Measurements from ENCODE around the gene AKR1D1. TPM values are rescaled to one million over a fixed set of nuclear protein-coding genes. Genes with fewer than 3 reads are reported as not detected.
"Not testable (repeated sequence)": the region's sequence is repeated elsewhere in the genome, so short reads cannot be mapped to it uniquely, and the experiment has no call there.

The AKR1D1 gene
- total RNA-seq, 2 donors from 2014 or later = not detected

DNA sequence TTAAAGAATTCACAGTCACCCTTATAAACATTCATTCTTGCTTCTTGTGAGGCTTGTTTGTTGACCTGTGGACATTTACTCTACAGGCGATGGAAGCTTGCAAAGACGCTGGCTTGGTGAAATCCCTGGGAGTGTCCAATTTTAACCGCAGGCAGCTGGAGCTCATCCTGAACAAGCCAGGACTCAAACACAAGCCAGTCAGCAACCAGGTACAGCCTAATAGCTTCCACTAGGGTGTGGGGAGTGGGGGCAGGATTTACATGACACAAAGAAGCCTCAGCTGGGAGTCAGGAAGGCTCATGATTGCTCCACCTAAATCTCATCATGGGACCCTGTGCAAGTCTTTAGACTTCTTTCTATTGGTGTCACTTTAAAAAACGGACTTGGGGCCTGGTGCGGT, 29.0 kb downstream of the AKR1D1 start:
- no peak for DNase-seq (ENCODE audit: low spot score)
- intact Hi-C loops (cut with DNase I) = no loop called here

GRCh38 chr7:138115047-138115446, 38.8 kb downstream of the AKR1D1 start:
- intact Hi-C loops (cut with DNase I) = no loop called here
- DNase-seq (ENCODE audit: low spot score) = no peak

GRCh38 chr7:138116141-138116540, 39.9 kb downstream of the AKR1D1 start:
- DNase-seq (ENCODE audit: low spot score) = no peak
- intact Hi-C loops (cut with DNase I) = no loop called here

- intact Hi-C loops (cut with DNase I) = no loop called here
- DNase-seq (ENCODE audit: low spot score) = no peak
Measured at GRCh38 chr7:138116892-138117291, 40.6 kb downstream of the AKR1D1 start.

GRCh38 chr7:138120140-138120827, 44.0 kb downstream of the AKR1D1 start:
- intact Hi-C loops (cut with DNase I) = no loop called here
- no peak for DNase-seq (ENCODE audit: low spot score)

DNA sequence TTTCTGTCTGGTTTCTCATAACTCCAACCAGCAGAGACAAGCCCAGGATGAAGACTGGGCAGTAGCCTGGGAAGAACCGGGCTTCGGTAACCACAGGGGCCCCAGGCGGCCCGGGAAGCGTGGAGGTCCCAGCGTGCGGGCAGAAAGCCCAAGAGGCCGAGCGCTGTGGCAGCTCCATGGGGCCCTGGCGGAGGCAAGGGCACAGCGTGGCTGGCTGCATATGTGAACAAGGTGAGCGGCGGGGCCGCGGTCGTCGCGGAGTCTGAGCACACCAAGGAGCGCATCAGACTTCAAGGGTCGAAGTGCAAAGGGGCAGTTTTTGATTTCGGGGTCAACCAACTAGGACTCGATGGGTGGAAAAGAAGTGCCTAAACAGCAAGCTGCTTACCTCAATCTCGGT, 45.9 kb downstream of the AKR1D1 start:
- no peak for DNase-seq (ENCODE audit: low spot score)
- intact Hi-C loops (cut with DNase I) = no loop called here

- intact Hi-C loops (cut with DNase I) = no loop called here
- no peak for DNase-seq (ENCODE audit: low spot score)
Measured at GRCh38 chr7:138125119-138125518, 48.9 kb downstream of the AKR1D1 start.

DNA sequence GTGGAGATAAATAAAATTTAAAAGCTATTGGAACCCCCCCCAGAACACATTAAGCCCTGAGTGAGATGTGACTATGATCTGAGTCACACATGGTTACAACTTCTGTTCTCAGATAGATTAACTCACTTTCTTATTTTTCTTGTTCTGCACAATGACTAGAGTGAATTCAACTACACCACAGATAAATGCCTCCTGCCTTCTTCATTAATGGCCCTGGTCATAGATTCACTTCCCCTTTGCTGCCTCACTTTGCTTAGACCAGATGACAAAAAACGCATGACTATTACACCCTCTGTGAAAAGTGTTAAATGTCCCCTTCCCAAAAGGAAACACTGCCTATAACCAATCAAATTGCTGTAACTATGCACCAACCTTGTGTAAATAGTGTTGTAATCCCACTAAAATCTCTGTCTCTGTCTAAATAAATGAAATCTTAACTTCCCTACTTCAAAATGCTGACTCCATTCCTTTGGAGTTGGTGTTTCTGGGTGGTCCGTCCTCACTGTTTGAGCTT, 49.4 kb downstream of the AKR1D1 start:
- intact Hi-C loops (cut with DNase I) = no loop called here
- DNase-seq (ENCODE audit: low spot score) = no peak

- DNase-seq (ENCODE audit: low spot score) = no peak
- intact Hi-C loops (cut with DNase I) = no loop called here
Measured at GRCh38 chr7:138126928-138127327, 50.7 kb downstream of the AKR1D1 start.

- DNase-seq (ENCODE audit: low spot score) = no peak
- intact Hi-C loops (cut with DNase I) = no loop called here
Measured at GRCh38 chr7:138127996-138128395, 51.7 kb downstream of the AKR1D1 start.

GRCh38 chr7:138129551-138130165, 53.4 kb downstream of the AKR1D1 start:
- intact Hi-C loops (cut with DNase I) = no loop called here
- no peak for DNase-seq (ENCODE audit: low spot score)

DNA sequence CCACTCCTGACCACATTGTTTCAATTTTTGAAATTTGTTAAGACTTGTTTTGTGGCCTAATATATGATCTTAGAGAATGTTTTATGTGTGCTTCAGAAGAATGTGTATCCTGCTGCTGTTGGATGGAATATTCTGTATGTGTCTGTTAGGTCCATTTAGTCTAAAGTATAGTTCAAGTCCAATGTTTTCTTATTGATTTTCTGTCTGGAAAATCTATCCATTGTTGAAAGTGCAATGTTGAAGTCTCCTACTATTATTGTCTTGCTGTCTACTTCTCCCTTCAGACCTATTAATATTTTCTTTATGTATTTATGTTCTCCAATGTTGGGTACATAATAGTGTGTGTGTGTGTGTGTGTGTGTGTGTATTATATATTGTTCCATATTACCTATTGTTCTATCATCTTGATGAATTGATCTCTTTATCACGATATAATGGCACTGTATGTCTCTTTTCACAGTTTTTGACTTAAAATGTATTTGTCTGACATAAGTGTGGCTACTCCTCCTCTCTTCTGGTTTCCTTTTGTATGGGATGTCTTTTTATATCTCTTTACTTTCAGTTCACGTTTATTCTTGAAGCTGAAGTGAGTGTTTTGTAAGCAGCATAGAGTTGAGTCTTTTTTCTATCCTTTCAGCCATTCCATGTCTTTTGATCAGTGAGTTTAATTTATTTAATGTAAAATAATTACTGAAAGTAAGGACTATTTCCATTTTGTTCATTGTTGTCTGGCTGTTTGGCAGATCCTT, 61.3 kb downstream of the AKR1D1 start:
- DNase-seq (ENCODE audit: low spot score) = no peak
- intact Hi-C loops (cut with DNase I) = no loop called here

GRCh38 chr7:138138244-138138643, 62.0 kb downstream of the AKR1D1 start:
- DNase-seq (ENCODE audit: low spot score) = no peak
- intact Hi-C loops (cut with DNase I) = no loop called here

GRCh38 chr7:138142583-138143201, 66.4 kb downstream of the AKR1D1 start:
- no peak for DNase-seq (ENCODE audit: low spot score)
- intact Hi-C loops (cut with DNase I) = no loop called here

- intact Hi-C loops (cut with DNase I) = no loop called here
- DNase-seq (ENCODE audit: low spot score) = no peak
Measured at GRCh38 chr7:138144958-138145357, 68.7 kb downstream of the AKR1D1 start.

DNA sequence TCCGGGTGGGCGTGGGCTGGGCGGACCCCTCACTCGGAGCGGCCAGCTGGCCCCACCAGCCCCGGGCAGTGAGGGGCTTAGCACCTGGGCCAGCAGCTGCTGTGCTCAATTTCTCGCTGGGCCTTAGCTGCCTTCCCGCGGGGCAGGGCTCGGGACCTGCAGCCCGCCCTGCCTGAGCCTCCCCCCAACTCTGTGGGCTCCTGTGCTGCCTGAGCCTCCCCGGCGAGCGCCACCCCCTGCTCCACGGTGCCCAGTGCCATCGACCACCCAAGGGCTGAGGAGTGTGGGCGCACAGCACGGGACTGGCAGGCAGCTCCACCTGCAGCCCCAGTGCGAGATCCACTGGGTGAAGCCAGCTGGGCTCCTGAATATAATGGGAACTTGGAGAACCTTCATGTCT, 70.0 kb downstream of the AKR1D1 start:
- intact Hi-C loops (cut with DNase I); DNase-seq (ENCODE audit: low spot score): not testable (repeated sequence)

DNA sequence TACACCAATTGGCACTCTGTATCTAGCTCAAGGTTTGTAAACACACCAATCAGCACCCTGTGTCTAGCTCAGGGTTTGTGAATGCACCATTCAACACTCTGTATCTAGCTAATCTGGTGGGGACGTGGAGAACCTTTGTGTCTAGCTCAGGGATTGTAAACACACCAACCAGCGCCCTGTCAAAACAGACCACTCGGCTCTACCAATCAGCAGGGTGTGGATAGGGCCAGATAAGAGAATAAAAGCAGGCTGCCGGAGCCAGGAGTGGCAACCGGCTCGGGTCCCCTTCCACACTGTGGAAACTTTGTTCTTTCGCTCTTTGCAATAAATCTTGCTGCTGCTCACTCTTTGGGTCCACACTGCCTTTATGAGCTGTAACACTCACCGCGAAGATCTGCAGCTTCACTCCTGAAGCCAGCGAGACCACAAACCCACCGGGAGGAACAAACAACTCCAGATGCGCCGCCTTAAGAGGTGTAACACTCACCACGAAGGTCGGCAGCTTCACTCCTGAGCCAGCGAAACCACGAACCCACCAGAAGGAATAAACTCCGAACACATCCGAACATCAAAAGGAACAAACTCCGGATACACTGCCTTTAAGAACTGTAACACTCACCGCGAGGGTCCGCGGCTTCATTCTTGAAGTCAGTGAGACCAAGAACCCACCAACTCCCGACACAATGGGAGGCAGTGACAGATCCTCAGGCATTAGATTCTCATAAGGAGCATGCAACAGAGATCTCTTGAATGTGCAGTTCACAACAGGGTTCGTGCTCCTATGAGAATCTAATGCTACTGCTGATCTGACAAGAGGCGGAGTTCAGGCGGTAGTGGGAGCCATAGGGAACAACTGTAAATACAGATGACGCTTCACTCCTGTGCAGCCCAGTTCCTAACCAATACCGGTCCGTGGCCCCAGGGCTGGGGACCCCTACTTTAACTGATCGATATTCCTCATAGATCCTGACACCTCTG, 70.8 kb downstream of the AKR1D1 start:
- DNase-seq (ENCODE audit: low spot score); intact Hi-C loops (cut with DNase I): not testable (repeated sequence)

DNA sequence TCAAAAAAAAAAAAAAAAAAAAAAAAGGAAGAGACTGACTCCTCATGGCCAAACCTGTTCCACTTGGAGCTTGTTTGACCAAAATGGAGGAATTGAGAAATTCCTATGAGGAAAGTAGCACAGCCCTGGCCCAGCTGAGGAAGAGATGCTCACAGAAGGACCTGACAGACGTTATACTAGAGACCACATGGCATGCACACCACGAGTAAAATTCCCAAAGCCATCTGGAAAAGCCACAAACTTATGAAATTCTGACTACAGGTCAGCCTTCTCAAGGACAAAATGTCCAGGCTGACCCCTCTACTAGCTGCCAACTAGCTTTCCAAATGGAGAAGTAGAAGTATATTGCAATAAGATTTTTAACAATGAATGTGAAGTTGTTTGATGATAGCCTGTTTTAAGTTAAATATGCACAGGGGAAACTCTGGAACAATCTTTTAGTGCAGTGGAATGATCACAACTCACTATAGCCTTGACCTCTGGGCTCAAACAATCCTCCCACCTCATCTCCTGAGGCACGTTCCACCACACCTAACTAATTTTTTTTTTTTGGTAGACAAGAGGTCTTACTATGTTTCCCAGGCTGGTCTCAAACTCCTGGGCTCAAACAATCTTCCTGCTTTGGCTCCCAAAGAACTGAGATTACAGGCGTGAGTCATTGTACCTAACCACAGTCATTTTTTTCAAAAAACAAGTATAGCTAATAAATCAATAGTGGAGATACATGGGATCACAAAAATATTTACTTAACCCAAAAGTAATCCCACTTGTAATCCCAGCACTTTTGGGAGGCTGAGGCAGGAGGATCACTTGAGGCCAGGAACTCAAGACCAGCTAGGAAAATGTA, 75.7 kb downstream of the AKR1D1 start:
- DNase-seq (ENCODE audit: low spot score) = no peak
- intact Hi-C loops (cut with DNase I) = no loop called here
